ENCODE data around the gene PLK3.
"Not testable (repeated sequence)": the region's sequence is repeated elsewhere in the genome, so short reads cannot be mapped to it uniquely, and the experiment has no call there.

The PLK3 gene

DNA sequence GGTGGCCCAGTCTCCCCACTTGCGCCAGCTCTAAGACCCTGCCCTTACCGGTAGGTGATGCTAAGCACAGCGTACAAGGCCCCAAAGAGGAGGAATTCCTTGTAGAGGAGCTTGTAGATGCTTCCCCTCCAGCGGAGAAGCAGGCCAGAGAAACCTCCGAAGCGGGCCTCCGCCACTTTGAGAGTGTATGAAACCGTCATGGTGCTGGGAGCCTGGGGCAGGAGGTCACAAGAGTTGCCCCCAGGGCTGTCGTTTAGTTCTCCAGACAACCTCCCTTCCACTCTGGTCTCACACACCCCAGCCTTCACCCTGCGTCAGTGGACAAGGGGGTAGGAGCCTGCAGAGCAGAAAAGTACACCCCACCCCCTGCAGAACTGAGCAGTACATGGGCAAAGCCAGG is 12.7 kb upstream of the PLK3 start:
- TF ChIP-seq, protein P1, sequence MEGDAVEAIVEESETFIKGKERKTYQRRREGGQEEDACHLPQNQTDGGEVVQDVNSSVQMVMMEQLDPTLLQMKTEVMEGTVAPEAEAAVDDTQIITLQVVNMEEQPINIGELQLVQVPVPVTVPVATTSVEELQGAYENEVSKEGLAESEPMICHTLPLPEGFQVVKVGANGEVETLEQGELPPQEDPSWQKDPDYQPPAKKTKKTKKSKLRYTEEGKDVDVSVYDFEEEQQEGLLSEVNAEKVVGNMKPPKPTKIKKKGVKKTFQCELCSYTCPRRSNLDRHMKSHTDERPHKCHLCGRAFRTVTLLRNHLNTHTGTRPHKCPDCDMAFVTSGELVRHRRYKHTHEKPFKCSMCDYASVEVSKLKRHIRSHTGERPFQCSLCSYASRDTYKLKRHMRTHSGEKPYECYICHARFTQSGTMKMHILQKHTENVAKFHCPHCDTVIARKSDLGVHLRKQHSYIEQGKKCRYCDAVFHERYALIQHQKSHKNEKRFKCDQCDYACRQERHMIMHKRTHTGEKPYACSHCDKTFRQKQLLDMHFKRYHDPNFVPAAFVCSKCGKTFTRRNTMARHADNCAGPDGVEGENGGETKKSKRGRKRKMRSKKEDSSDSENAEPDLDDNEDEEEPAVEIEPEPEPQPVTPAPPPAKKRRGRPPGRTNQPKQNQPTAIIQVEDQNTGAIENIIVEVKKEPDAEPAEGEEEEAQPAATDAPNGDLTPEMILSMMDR (IDR thresholded peaks at IDR 0.05; ENCODE audit: low read depth, low read length) = no peak
- DNase-seq (ENCODE audit: low read depth, low spot score) = no peak
- in situ Hi-C loops (cut with HindIII; ENCODE audit: low sequenced_read_pairs) = no loop called here
- H3K4me3 ChIP-seq (ENCODE audit: low read depth, low read length) = no peak overlapping the region

DNA sequence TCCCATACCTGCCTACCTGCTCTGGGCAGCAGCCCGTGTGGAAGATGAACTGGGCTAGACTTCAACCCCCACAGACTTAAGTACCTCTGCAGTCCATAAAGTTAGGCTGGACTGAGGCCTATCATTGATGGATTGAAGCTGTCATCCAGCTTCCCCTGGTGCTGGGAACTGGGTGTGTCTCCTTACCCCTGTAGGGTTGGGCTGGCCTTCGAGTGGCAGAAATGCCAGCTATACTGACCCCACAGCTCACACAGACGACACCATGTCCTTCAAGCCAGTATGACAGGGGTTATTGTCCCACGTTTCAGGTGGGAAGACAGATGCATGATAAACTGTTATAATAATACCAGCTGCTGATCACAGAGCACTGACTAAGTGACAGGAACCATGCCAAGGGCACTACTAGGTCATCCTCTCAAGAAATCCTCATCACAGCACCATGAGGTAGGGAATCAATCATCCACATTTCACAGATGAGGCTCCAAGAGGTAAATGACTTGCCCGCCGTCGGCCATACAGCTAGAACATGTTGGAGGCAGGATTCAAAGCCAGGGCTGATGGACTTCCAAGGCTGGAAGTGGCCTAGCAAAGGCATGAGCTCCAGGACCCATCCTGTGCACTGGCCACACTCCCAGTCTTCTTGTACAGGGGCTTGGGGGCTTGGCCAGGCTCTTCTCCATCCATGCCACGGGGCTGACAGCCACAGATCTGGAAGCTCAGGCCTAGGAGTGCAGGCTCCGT is 11.9 kb upstream of the PLK3 start, which contains the start of gene BEST4:
Gene BEST4 (minus strand): TSS at position 51 of the 741 bp plus-strand sequence. CDS start 465 bp downstream, outside the sequence.
- DNase-seq (ENCODE audit: low read depth, low spot score) = no peak
- H3K4me3 ChIP-seq (ENCODE audit: low read depth, low read length) = no peak within 1 kb of the TSS
- TF ChIP-seq, protein P1 (IDR thresholded peaks at IDR 0.05; ENCODE audit: low read depth, low read length) = no peak
- in situ Hi-C loops (cut with HindIII; ENCODE audit: low sequenced_read_pairs) = no loop called here

DNA sequence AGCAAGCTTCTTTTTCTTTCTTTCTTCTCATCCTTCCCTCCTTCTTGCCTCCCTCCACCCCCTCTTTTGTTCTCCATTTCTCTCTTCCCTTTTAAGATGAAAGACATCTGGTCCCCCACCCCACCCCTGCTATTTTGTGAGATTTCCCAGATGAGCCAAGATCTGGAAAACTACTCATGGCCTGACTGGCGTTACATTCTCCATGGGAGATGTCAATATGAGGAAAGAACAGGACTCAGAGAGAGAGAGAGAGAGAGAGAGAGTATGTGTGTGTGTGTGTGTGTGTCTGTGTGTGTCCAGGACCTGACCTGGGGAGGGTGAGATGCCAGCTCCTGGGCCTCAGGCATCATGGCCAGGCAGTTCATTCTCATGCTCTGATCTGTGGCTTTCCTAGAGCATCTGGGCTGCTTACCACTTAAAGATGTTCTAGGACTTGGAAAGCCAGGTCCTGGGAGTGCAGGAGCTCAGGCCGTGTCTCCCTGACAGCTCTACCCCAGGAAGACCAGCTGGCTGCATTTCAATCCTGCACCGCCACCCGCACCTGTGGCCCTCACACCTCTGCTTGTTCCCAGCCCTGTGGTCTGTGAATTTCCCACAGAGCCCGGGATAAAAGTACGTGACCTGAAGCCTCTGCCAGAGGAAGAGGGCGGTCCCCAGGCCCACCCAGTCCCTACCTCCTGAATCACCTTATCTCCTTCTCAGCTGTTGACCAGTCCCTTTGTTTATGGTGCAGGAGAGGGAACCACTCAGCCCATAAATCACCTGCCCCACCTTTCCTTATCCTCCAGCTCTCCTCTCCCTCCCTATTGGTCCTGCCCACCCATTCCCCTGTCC is 9.0 kb upstream of the PLK3 start:
- DNase-seq (ENCODE audit: low read depth, low spot score) = no peak
- H3K4me3 ChIP-seq (ENCODE audit: low read depth, low read length) = no peak overlapping the region
- in situ Hi-C loops (cut with HindIII; ENCODE audit: low sequenced_read_pairs) = no loop called here
- TF ChIP-seq, protein P1 (IDR thresholded peaks at IDR 0.05; ENCODE audit: low read depth, low read length) = no peak

DNA sequence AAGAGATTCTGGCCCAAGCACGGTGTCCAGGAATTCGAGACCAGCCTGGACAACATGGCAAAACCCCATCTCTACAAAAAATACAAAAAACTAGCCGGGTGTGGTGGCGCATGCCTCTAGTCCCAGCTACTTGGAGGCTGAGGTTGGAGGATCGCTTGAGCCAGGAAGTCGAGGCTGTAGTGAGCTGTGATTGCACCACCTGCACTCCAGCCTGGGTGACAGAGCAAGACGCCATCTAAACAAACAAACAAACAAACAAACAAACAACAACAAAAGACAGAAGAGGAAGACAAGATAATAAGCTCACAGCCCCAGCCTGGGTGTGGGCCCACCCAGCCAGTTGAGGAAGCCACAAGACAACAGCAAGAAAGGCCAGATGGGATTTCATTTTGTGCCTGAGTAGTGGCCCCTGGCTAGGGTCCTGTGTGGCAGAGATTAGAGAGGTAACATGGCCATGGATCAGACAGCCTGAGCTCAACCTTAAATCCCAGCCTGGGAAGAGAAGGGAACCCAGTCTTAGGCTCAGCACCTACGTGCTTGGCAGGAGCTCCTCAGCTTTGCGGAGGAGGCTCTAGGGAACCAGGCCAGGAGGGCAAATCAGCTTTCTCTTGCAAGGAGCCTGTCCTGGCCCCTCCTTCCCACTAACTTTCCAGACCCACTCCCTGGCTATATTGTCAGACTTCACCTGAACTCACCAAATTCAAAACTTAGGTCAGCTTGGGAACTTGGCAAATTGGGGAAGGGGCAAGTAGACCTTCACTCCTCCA is 7.3 kb upstream of the PLK3 start:
- no peak for DNase-seq (ENCODE audit: low read depth, low spot score)
- H3K4me3 ChIP-seq (ENCODE audit: low read depth, low read length) = no peak overlapping the region
- TF ChIP-seq, protein P1 (IDR thresholded peaks at IDR 0.05; ENCODE audit: low read depth, low read length) = no peak
- in situ Hi-C loops (cut with HindIII; ENCODE audit: low sequenced_read_pairs) = no loop called here

DNA sequence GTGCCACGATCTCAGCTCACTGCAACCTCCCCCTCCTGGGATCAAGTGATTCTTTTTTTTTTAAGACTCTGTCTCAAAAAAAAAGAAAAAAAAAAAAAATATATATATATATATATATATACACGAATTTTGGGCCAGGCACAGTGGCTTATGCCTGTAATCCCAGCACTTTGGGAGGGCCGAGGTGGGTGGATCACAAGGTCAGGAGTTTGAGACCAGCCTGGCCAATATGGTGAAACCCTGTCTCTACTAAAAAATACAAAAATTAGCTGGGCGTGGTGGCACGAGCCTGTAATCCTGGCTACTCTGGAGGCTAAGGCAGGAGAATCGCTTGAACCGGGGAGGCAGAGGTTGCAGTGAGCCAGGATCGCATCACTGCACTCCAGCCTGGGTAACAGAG is 2.3 kb upstream of the PLK3 start:
- H3K4me3 ChIP-seq (ENCODE audit: low read depth, low read length); DNase-seq (ENCODE audit: low read depth, low spot score); in situ Hi-C loops (cut with HindIII; ENCODE audit: low sequenced_read_pairs): not testable (repeated sequence)

DNA sequence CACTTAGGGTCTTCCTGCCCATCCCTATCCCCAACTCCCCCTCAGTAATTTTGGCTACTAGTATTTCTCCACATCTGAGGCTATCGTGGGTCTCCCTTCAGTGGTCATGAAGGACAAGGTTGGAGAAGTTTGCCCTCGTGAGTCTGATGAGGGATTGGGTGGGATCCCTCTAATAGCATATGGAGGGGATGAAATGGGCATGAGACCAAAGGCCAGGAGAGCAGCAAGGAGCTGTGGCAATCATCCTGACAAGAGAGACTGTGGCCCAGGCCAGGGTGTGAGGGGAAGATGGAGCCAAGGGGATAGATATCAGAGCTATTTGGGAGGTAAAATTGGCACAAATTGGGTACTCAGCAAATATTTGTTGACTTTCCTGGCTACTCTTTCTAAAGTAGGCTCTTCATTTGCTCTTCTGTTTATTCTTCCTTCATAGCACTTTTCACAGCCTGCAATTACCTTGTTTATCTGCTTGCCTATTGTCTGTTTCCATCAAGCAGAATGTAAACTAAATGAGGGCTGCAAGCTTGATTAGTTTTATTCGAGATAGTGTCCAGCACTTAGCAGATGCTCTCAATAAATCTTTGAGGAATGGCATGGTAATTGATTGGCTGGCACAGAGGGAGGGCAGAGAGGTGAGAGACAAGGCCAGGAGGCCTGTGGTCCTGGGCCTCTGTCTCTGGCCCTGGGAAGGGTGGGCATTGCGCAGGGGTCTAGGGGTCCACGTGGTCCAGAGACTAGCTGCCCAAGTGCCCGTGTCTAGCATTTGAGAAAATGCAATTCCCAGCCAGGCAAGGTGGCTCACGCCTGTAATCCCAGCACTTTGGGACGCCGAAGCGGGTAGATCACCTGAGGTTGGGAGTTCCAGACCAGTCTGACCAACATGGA is 1.5 kb upstream of the PLK3 start:
- DNase-seq (ENCODE audit: low read depth, low spot score) = no peak
- TF ChIP-seq, protein P1 (IDR thresholded peaks at IDR 0.05; ENCODE audit: low read depth, low read length) = no peak
- no peak overlapping the region for H3K4me3 ChIP-seq (ENCODE audit: low read depth, low read length)
- in situ Hi-C loops (cut with HindIII; ENCODE audit: low sequenced_read_pairs) = no loop called here

Measured in astrocyte of the spinal cord (primary cell).